Bone marrow (tissue), 2 donors: ENCODE results near the gene ZC3H10.
A peak's percentile ranks its signal among the peaks of the same experiment; 100 is the strongest.

Experiments
- DNase-seq, 2 donors: peaks; one replicate each; lab custom pipeline; 2025; lab: John Stamatoyannopoulos, UW

The ZC3H10 gene

DNA sequence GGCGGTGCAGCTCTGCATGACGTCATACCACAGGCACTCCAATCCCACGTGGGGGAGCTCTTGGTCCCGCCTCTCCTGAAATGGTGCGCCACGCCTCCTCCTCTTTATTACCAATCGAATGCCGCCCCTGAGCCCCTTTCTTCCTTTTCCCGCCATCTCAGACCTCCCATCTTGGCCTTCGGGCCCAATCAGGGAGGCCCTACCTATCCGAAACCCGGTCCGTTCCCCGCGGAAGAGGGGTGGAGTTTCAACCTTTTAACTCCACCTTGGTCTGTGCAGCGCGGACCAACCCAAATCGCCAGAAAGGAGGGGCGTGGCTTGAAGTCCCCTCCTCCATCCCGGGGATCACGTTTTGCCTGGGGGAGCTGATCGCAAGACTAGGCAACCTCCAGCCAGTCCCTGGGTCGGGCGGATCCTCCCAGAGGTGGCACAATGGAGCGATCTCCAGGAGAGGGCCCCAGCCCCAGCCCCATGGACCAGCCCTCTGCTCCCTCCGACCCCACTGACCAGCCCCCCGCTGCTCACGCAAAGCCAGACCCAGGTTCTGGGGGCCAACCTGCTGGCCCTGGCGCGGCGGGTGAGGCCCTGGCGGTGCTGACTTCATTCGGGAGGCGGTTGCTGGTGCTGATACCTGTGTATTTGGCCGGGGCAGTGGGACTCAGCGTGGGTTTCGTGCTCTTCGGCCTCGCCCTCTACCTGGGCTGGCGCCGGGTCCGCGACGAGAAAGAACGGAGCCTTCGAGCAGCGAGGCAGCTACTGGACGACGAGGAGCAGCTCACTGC is 10.0 kb downstream of the ZC3H10 start, which contains the start of gene ESYT1:
Gene ESYT1 (plus strand): TSS at position 380 of the 782 bp plus-strand sequence. CDS start 53 bp downstream, at position 433.
- peak; percentile 95 to 100 for DNase-seq

DNA sequence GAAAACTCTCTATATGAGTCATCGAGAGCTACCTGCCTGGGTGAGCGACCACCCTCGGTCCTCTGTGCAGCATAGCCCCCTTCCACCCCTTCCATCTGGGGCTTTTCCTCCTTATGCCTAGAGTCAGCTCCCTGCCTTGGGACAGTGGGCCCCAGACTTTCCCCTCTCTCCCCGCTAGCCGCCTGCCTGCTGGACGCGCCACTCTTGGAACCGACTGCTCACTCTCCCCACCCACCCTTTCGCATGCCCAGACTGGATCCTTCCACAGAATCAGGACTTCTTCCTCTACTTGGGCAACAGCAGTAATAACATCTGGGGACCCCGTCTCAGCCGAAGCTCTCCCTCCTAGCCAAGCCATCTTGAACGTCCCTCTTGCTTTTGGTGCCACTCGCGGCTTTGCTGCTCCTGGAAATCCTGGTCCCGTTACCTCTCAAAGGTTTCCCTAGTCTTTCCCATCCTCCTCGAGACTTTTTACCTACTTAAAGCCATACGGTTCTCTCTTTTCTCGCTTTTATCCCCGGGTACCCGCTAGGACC is 10.7 kb downstream of the ZC3H10 start:
- DNase-seq, result no peak

DNA sequence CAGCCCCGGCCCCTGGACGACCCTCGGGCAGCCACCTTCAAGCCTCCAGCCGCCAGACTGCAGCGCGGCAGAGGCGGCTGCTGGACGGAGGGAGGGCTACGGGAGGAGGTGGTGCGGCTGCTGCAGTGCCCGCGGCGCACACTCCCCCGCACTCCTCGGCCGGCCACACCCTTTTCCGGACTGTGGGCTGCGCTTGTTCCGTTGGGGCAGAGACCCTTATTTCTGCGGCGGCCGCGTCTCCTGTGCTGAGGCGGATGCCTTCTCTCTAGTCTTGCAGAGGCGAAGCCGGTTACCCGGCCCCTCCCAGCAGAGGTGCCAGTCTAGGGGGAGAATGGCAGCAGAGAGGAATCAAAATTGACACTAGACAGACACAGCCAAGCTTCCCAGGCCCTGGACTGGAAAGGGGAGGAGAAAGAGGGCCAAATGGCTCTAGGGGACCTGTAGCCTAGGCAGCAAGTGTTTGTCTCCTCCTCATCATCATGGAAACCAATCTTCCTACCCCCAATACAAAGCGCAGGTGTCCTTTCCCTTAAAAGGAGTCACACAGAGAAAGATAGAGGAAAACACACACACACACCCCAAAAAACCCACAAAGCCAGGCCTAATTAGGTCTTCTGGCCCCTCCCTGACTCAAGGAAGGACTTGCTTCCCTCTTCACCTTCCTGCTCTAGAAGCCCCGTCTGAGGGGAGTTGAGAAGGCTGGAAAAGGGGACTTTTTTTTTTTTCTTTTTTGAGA is 11.3 kb downstream of the ZC3H10 start:
- peak; percentile 35 to 37 for DNase-seq

DNA sequence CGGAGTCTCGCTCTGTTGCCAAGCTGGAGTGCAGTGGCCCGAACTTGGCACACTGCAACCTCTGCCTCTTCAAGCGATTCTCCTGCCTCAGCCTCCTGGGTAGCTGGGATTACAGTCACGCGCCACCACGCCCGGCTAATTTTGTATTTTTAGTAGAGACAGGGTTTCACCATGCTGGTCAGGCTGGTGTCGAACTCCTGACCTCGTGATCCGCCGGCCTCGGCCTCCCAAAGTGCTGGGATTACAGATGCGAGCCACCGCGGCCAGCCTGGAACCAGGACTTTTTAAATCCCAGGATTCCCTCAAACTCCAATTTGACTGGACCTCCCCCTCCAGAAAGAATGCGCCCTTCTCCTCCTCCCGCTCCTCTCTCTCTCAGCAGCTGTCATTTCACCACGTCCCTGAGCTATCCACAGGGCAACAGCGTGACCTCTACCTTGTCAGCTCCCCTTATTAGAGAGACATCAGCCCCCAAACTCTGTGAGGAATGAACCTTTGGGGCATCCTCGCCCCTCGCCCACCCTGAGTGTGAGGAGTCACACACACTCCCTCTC is 12.0 kb downstream of the ZC3H10 start:
- no peak for DNase-seq

- DNase-seq, result no peak
These were observed 12.8 kb downstream of the ZC3H10 start for GRCh38 chr12:56130876-56131275.

- no peak for DNase-seq
These were observed 16.8 kb downstream of the ZC3H10 start for GRCh38 chr12:56134897-56135296.

GRCh38 chr12:56137853-56138571 is 19.9 kb downstream of the ZC3H10 start:
- no peak for DNase-seq

GRCh38 chr12:56141946-56142784 is 24.1 kb downstream of the ZC3H10 start:
- DNase-seq, result no peak

GRCh38 chr12:56143217-56143616 is 25.2 kb downstream of the ZC3H10 start:
- DNase-seq, result no peak

- no peak for DNase-seq
These were observed 25.8 kb downstream of the ZC3H10 start for GRCh38 chr12:56143870-56144269.

DNA sequence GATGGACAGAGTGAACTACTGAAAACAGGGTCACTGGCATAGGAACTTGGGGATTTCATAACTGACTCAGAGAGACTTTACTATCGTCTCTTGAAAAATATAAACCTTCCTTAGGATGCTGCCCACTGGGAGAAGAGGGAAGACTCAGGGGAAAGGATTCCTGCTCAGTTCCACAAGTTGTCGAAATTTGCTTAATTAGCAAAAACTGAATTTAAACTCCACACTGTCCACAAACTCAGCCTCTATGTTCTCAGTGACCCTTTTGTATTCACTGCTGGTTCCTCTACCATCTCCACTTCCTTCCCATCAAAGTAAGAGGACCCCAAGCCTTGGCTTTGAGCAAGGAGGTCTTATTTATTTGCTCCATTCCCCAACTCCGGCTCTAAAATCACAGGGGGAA is 27.2 kb downstream of the ZC3H10 start:
- DNase-seq, result no peak

DNA sequence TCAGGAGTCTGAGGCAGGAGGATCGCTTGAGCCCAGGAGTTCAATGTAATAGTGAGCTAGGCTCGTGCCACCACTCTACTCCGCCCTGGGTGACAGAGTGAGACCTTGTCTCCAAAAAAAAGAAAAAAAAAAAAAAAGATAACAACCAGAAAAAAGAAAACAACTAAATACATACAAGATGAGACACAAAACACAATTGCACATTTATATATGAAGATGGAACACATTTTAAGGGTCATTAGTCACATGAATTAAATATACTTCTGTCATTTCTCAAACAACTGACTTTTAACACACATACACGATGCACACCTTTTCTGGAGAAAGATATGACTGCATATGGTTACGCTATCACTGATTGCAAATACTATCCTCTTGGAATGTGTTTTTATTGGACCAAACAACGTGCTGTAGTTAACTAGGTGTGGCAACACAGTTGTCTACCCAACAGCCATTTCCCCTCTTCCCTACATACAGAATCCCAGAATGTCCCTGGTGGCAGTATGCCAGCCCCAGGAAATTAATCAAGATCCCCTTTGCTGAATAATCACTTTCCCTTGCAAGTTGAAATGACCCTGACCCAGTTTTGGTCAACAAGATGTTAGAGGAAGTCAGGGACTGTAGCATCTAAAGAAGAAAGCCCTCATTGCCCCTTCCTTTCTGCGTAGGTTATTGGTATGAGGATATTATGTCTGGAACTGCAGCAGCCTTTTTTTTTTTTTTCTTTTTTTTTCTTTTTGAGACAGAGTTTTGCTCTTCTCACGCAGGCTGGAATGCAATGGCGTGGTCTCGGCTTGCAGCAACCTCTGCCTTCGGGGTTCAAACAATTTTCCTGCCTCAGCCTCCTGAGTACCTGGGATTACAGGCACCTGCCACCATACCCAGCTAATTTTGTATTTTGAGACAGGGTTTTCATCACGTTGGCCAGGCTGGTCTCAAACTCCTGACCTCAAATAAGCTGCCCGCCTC is 28.7 kb downstream of the ZC3H10 start:
- no peak for DNase-seq

GRCh38 chr12:56150563-56150962 is 32.5 kb downstream of the ZC3H10 start:
- peak in 1 of 2 donors; percentile 17 for DNase-seq

- DNase-seq, result peak in 1 of 2 donors; percentile 49
These were observed 33.6 kb downstream of the ZC3H10 start for GRCh38 chr12:56151672-56152131.

- DNase-seq, result peak; percentile 72 to 89
These were observed 34.2 kb downstream of the ZC3H10 start, which contains the start of gene MYL6B for GRCh38 chr12:56152132-56152755. TSS of gene MYL6B (plus strand) at chr12:56152587. CDS start at chr12:56153919, 1,332 bp downstream.

DNA sequence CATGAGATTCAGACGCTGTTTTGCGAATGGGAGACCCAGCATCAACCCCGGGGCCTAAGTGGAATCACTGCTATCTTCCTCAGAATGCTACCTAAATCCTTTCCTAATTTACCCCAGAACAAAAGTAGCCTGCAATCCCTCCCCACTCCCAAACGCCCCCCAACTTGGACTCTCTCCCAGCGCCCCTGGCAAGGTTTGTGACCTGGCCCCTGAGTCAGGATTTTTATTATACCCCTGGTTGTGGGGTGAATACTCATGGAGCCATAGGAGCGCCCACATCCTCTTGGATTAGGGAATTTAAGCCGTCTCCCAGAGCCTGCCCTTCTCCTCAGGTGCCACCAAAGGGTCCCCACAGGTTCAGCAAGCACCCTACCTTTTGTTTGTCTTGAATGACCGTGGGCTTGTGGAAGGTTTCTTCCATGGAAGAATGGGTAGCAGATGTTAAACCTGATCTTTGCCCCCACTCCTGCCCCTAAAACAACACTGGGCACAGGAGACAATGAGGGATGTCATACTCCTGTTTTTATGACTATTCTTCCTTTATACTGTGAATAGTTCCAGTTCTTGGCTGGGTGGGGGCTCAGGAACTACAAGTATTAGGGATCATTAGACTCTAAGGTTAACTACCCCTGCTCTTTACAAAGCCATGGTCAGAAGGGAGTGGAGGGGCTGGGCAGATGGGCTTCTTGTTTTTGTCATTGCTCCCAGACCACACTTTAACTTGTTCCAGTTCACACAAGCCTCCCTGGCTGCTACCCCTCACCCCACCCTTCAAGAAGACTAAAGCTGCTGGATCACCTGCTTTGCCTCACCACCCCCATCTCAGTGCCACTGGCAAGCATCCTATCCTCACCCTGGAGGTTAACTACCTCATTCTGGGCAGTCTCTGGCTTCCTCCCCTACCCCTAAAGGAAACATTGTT is 35.0 kb downstream of the ZC3H10 start:
- DNase-seq, result no peak

- DNase-seq, result no peak
These were observed 35.6 kb downstream of the ZC3H10 start for GRCh38 chr12:56153678-56154065.

GRCh38 chr12:56154246-56154771 is 36.2 kb downstream of the ZC3H10 start:
- no peak for DNase-seq
